Adrenal gland (tissue), 5 donors: Measurements from ENCODE around the gene ZBTB14.

Experiments
- POLR2A ChIP-seq, 2 donors: fragments of 450-650 bp; IDR thresholded peaks; one replicate each; pipeline ENCODE4 v1.6.1; 2017; ENCODE audit warnings: antibody characterized with exemption in 2 of 2, mild to moderate bottlenecking in 2 of 2, moderate library complexity in 1 of 2
- TF ChIP-seq, protein P1 (sequence below), 6 experiments: fragments of 450-650 bp in 4 of 6; fragments of 200-600 bp in 2 of 6; sonication (generic) in 1 of 6; IDR thresholded peaks; 1 replicate in 5 of 6; 2 replicates in 1 of 6; pipeline versions ENCODE4 v1.5.1 to v1.8.0; 2016 to 2021; ENCODE audit warnings: antibody characterized with exemption in 6 of 6, mild to moderate bottlenecking in 2 of 6, moderate library complexity in 1 of 6
- donor health status: DM: no; HTN: no; CAD: no.

DNA sequence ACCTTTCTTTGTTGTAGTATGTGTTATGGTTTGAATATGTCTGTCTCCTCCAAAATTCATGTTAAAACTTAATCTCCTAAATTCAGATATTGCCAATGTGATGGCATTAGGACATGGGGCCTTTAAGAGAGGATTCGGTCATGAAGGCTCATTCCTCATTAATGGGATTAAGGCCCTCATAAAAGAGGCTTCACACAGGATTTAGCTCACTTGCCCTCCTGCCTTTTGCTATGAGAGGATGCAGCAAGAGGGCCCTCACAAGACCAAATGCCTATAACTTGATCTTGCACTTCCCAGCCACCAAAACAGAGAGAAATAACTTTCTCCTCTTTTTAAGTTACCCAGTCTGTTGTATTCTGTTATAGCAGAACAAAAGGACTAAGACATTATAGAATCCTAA, 19.7 kb downstream of the ZBTB14 start:
- TF ChIP-seq, protein P1, sequence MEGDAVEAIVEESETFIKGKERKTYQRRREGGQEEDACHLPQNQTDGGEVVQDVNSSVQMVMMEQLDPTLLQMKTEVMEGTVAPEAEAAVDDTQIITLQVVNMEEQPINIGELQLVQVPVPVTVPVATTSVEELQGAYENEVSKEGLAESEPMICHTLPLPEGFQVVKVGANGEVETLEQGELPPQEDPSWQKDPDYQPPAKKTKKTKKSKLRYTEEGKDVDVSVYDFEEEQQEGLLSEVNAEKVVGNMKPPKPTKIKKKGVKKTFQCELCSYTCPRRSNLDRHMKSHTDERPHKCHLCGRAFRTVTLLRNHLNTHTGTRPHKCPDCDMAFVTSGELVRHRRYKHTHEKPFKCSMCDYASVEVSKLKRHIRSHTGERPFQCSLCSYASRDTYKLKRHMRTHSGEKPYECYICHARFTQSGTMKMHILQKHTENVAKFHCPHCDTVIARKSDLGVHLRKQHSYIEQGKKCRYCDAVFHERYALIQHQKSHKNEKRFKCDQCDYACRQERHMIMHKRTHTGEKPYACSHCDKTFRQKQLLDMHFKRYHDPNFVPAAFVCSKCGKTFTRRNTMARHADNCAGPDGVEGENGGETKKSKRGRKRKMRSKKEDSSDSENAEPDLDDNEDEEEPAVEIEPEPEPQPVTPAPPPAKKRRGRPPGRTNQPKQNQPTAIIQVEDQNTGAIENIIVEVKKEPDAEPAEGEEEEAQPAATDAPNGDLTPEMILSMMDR (IDR thresholded peaks at IDR 0.05), result no peak
- no peak for TF ChIP-seq POLR2A (IDR thresholded peaks at IDR 0.05)
